ENCODE data around the gene TBC1D20.

GRCh38 chr20:404088-404487 lies 58.2 kb downstream of the TBC1D20 start:
- no peak for TF ChIP-seq CTCF (IDR thresholded peaks at IDR 0.05)
- TF ChIP-seq POLR2A (IDR thresholded peaks at IDR 0.05), result no peak

Measured in prostate gland (tissue), 2 donors.